Colonic mucosa (tissue), 4 donors: Measurements from ENCODE around the gene TJAP1. TPM values are rescaled to one million over a fixed set of nuclear protein-coding genes. Genes with fewer than 3 reads are reported as not detected.

Experiments used
- DNase-seq: peaks from one replicate; pipeline ENCODE4 v3.0.0-alpha.2; 2020
- H3K27ac ChIP-seq: fragments of 200-600 bp; one replicate; pipeline ENCODE4 v1.8.0; 2021
- H3K27me3 ChIP-seq: fragments of 200-600 bp; one replicate; pipeline ENCODE4 v1.8.0; 2021
- H3K36me3 ChIP-seq: fragments of 200-600 bp; one replicate; pipeline ENCODE4 v1.8.0; 2021
- H3K4me1 ChIP-seq: fragments of 200-600 bp; one replicate; pipeline ENCODE4 v1.8.0; 2021; ENCODE audit warnings: mild to moderate bottlenecking
- H3K4me3 ChIP-seq: fragments of 200-600 bp; one replicate; pipeline ENCODE4 v1.8.0; 2021
- H3K9ac ChIP-seq, 2 donors: one replicate each; pipeline ENCODE4 v1.7.0; 2013; ENCODE audit warnings: control low read depth in 2 of 2, low read depth in 2 of 2, low read length in 2 of 2
- H3K9me3 ChIP-seq: fragments of 200-600 bp; one replicate; pipeline ENCODE4 v1.8.0; 2021
- CTCF ChIP-seq: fragments of 200-600 bp; IDR thresholded peaks from one replicate; pipeline ENCODE4 v1.8.0; 2022; ENCODE audit warnings: antibody characterized with exemption, mild to moderate bottlenecking
- intact Hi-C: fragments of 100-400 bp; cut with DNase I; formaldehyde crosslinking; loops from one replicate; pipeline ENCODE4 v1.14.1; 2022
- total RNA-seq, 2 donors: library from RNA; stranded (reverse); fragmentation: NEBNext Ultra II Directional in 1 of 2; extraction: Animal tissue kit (Norgen Biotek cat#: 25700) in 1 of 2; gene quantifications; one replicate each; pipeline ENCODE4 v1.2.1, GENCODE V29; 2021
- donor health status: healthy.
- donor health status: DM: no; HTN: no; CAD: no.
- donor health status: DM: no; HTN: no; CAD: no.

TJAP1 gene
- total RNA-seq, 2 donors from 2014 or later = 18.6 to 26.4 TPM

GRCh38 chr6:43502666-43503065 is 25.3 kb downstream of the TJAP1 start:
- no peak for DNase-seq
- Histone ChIP-seq H3K4me1 (no peaks in the 10 kb centered on the region), H3K4me3 (no peak overlapping the region), H3K27me3 (no peaks in the 10 kb centered on the region), H3K9ac (no peak overlapping the region), H3K27ac (no peak overlapping the region), H3K36me3 (peaks cover 15% of the 10 kb centered on the region), H3K9me3 (no peaks in the 10 kb centered on the region)
- TF ChIP-seq CTCF = no peak
- intact Hi-C loops = loop anchor here (10.0 kb wide), 1 partner anchor 238 kb away; no protein-coding TSS in a partner anchor

DNA sequence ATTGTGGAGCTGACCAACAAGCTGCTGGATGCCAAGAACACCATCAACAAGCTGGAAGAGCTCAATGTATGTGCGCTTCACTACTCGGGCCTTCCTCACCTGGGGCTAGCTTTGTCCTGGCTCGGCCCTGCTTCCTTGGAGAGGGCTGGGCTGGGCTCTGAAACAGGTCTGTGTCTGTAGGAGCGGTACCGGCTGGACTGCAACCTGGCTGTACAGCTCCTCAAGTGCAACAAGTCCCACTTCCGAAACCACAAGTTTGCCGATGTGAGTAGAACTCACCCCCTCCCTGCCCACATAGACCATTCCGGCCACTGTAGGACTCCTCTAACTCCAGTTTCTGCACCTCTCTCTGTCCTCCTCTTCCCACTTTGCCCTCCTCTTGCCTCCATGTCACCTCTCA is 26.1 kb downstream of the TJAP1 start:
- TF ChIP-seq CTCF = no peak

GRCh38 chr6:43504756-43505593 is 27.6 kb downstream of the TJAP1 start:
- no peaks in the 10 kb centered on the region for H3K27me3 ChIP-seq

More for the DNA sequence above, 26.1 kb downstream of the TJAP1 start:
- Histone ChIP-seq H3K27ac (no peak overlapping the region), H3K27me3 (no peaks in the 10 kb centered on the region), H3K4me1 (no peaks in the 10 kb centered on the region), H3K9me3 (no peaks in the 10 kb centered on the region), H3K36me3 (peaks cover 15% of the 10 kb centered on the region), H3K9ac (no peak overlapping the region), H3K4me3 (no peak overlapping the region)
- intact Hi-C loops = loop anchor here (10.0 kb wide), 1 partner anchor 239 kb away; no protein-coding TSS in a partner anchor
- DNase-seq = no peak

DNA sequence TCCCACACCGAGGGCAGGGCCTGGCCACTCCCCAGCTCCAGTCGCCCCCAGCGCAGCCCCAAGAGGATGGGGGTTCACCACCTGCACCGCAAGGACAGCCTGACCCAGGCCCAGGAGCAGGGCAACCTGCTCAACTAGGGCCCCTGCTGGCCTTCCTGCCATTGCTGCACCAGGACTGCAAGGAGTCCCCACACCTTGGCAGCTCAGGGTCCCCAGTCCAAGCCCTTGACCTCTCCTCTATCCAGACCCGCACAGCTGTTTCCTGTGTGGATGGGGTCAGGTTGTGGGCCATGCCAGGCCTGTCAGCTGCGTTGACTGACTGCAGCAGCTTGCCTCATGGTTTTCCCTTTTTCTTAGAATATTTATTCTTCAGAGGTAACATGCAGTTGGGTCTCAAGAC is 28.3 kb downstream of the TJAP1 start:
- Histone ChIP-seq H3K36me3 (peaks cover 3% of the 10 kb centered on the region), H3K4me3 (no peak overlapping the region), H3K9ac (no peak overlapping the region), H3K27me3 (no peaks in the 10 kb centered on the region), H3K27ac (no peak overlapping the region), H3K9me3 (no peaks in the 10 kb centered on the region), H3K4me1 (no peaks in the 10 kb centered on the region)
- no peak for TF ChIP-seq CTCF
- no peak for DNase-seq
- intact Hi-C loops = loop anchor here (2.0 to 10.0 kb wide), 3 partner anchors 51 to 241 kb away; partner anchors contain the start of gene DLK2

More at GRCh38 chr6:43504756-43505593, 27.6 kb downstream of the TJAP1 start:
- H3K36me3 ChIP-seq = peaks cover 8% of the 10 kb centered on the region
- TF ChIP-seq CTCF = no peak
- no peak overlapping the region for H3K4me3 ChIP-seq
- H3K9me3 ChIP-seq = no peaks in the 10 kb centered on the region
- H3K9ac ChIP-seq = no peak overlapping the region
- no peak for DNase-seq
- no peak overlapping the region for H3K27ac ChIP-seq
- H3K4me1 ChIP-seq = no peaks in the 10 kb centered on the region
- intact Hi-C loops = loop anchor here (5.0 to 10.0 kb wide), 2 partner anchors 118 to 240 kb away; no protein-coding TSS in a partner anchor

GRCh38 chr6:43506171-43506570 is 28.8 kb downstream of the TJAP1 start:
- intact Hi-C loops = loop anchor here (2.0 to 10.0 kb wide), 3 partner anchors 51 to 241 kb away; partner anchors contain the start of gene DLK2
- no peaks in the 10 kb centered on the region for H3K9me3 ChIP-seq
- no peak for TF ChIP-seq CTCF
- H3K4me1 ChIP-seq = no peaks in the 10 kb centered on the region
- no peaks in the 10 kb centered on the region for H3K36me3 ChIP-seq
- H3K4me3 ChIP-seq = no peak overlapping the region
- no peaks in the 10 kb centered on the region for H3K27me3 ChIP-seq
- no peak overlapping the region for H3K27ac ChIP-seq
- DNase-seq = no peak
- no peak overlapping the region for H3K9ac ChIP-seq
